K562 (cell line): ENCODE results near the gene MAPKAPK2. TPM values are rescaled to one million over a fixed set of nuclear protein-coding genes. Genes with fewer than 3 reads are reported as not detected.

Experiments used
- ATAC-seq: fragments of 200-7000 bp; cut with Tn5 transposase; 3 replicates; pipeline ENCODE4 v1.9.1; 2020; ENCODE audit warnings: moderate library complexity
- BruUV-seq: library from RNA; stranded (reverse); fragments of 400-500 nt; replicated peaks from 2 replicates; lab custom pipeline; 2021; lab: Mats Ljungman, UMichigan
- CTCF ChIA-PET: fragments of 300-600 bp; formaldehyde crosslinking; extraction: SDS; loops from one replicate; lab custom pipeline; 2021; ENCODE audit warnings: low intra/inter-chr PET ratio; lab: Yijun Ruan, JAX
- POLR2A ChIA-PET: fragments of 300-600, 350-650 bp; sonication (Branson Sonifier 250); formaldehyde crosslinking; extraction: SDS; loops from one replicate; lab custom pipeline; 2021; ENCODE audit warnings: antibody characterized with exemption, inconsistent platforms; lab: Yijun Ruan, JAX
- DNase-seq, 4 experiments: peaks; one replicate each; pipeline versions ENCODE4 v3.0.0 to v3.0.0-alpha.2; 2011 to 2018; ENCODE audit warnings: low spot score in 3 of 4, mixed read lengths in 3 of 4; ENCODE audit errors: extremely low read depth in 1 of 4
- FAIRE-seq: peaks from 2 replicates; lab custom pipeline; 2011; peaks lifted over from hg19 to GRCh38; lab: Jason Lieb, UNC
- H2AFZ ChIP-seq: 2 replicates; pipeline ENCODE4 v1.6.0; 2011; ENCODE audit warnings: low read depth, low read length, control low read depth, inconsistent platforms
- H3K27ac ChIP-seq: fragments of 200-600 bp; 3 replicates; pipeline ENCODE4 v1.8.0; 2011; ENCODE audit warnings: low read depth, mild to moderate bottlenecking, control low read depth, inconsistent platforms, low read length, moderate library complexity, mixed read lengths; ENCODE audit errors: extremely low read depth
- H3K27me3 ChIP-seq, 2 experiments: fragments of 300-600 bp in 1 of 2; 2 replicates in 1 of 2; 3 replicates in 1 of 2; pipeline versions ENCODE4 v1.6.0 to v1.8.0; 2011; ENCODE audit warnings: inconsistent platforms in 2 of 2, low read length in 2 of 2, mild to moderate bottlenecking in 1 of 2, mixed read lengths in 1 of 2, moderate library complexity in 1 of 2; ENCODE audit not compliant: control insufficient read depth in 2 of 2, insufficient read depth in 2 of 2
- H3K36me3 ChIP-seq: fragments of 300-600 bp; 3 replicates; pipeline ENCODE4 v1.8.0; 2011; ENCODE audit warnings: mild to moderate bottlenecking, low read length, inconsistent platforms; ENCODE audit not compliant: control insufficient read depth, insufficient read depth
- H3K4me1 ChIP-seq, 2 experiments: fragments of 200-600 bp in 1 of 2; replicated peaks in 1 of 2; 2 replicates in 1 of 2; 3 replicates in 1 of 2; pipeline versions ENCODE4 v1.5.1 to v1.8.0; 2011; ENCODE audit warnings: inconsistent platforms in 2 of 2, low read length in 2 of 2, mild to moderate bottlenecking in 1 of 2, mixed read lengths in 1 of 2, moderate library complexity in 1 of 2; ENCODE audit not compliant: control insufficient read depth in 2 of 2, insufficient read depth in 2 of 2
- H3K4me2 ChIP-seq: 2 replicates; pipeline ENCODE4 v1.6.1; 2011; ENCODE audit warnings: low read length, control low read depth, inconsistent platforms, mixed read lengths; ENCODE audit not compliant: insufficient read depth
- H3K4me3 ChIP-seq: fragments of 200-600 bp; sonication (generic), shearing (Covaris generic); 2 replicates; pipeline ENCODE4 v1.5.1; 2016; ENCODE audit warnings: control low read depth, inconsistent platforms
- H3K79me2 ChIP-seq: fragments of 200-600 bp; 3 replicates; pipeline ENCODE4 v1.8.0; 2011; ENCODE audit warnings: low read length, inconsistent platforms; ENCODE audit not compliant: control insufficient read depth, insufficient read depth
- H3K9ac ChIP-seq, 2 experiments: 2 replicates each; pipeline versions ENCODE4 v1.6.0 to v1.6.1; 2011; ENCODE audit warnings: low read depth in 2 of 2, low read length in 2 of 2, control low read depth in 1 of 2, inconsistent platforms in 1 of 2, mild to moderate bottlenecking in 1 of 2, mixed read lengths in 1 of 2; ENCODE audit not compliant: insufficient read depth in 1 of 2
- H3K9me1 ChIP-seq: one replicate; pipeline ENCODE4 v1.6.0; 2011; ENCODE audit warnings: inconsistent platforms, mild to moderate bottlenecking, low read length, moderate library complexity; ENCODE audit not compliant: control insufficient read depth, insufficient read depth
- H3K9me3 ChIP-seq: replicated peaks from 2 replicates; pipeline ENCODE4 v1.5.1; 2011; ENCODE audit warnings: low read depth, low read length, inconsistent platforms; ENCODE audit not compliant: control insufficient read depth, insufficient read depth
- H4K20me1 ChIP-seq: replicated peaks from 2 replicates; pipeline ENCODE4 v1.6.1; 2011; ENCODE audit warnings: low read length, inconsistent platforms, mixed read lengths; ENCODE audit not compliant: control insufficient read depth, insufficient read depth
- GTF2E2 ChIP-seq: fragments of 200-800 bp; sonication (Bioruptor generic); IDR thresholded peaks from 2 replicates; pipeline ENCODE4 v1.6.1; 2016; ENCODE audit warnings: missing genetic modification characterization, missing compliant biosample characterization
- HDAC3 ChIP-seq: fragments of 450-650 bp; IDR thresholded peaks from 2 replicates; pipeline ENCODE4 v1.6.1; 2018; ENCODE audit warnings: borderline replicate concordance, mild to moderate bottlenecking, moderate library complexity; ENCODE audit not compliant: partially characterized antibody
- HDAC6 ChIP-seq: IDR thresholded peaks from 2 replicates; pipeline ENCODE4 v1.6.1; 2012; ENCODE audit warnings: low read depth, mild to moderate bottlenecking, control low read depth, inconsistent platforms, low read length, moderate library complexity
- HNRNPLL ChIP-seq: fragments of 200-400 bp; formaldehyde crosslinking; IDR thresholded peaks from 2 replicates; pipeline ENCODE4 v1.6.1; 2017; ENCODE audit warnings: low read length, low read depth, mild to moderate bottlenecking; ENCODE audit not compliant: poor library complexity, severe bottlenecking
- KAT8 ChIP-seq: fragments of 450-650 bp; IDR thresholded peaks from 2 replicates; pipeline ENCODE4 v1.6.1; 2016; ENCODE audit warnings: low read depth, mild to moderate bottlenecking
- RERE ChIP-seq: sonication (generic); formaldehyde crosslinking; IDR thresholded peaks from 2 replicates; pipeline ENCODE4 v1.8.0; 2023; ENCODE audit warnings: missing genetic modification reagents, mild to moderate bottlenecking, borderline replicate concordance
- TAF1 ChIP-seq: IDR thresholded peaks from 2 replicates; pipeline ENCODE4 v1.6.1; 2011; ENCODE audit warnings: mild to moderate bottlenecking, low read length, moderate library complexity; ENCODE audit not compliant: insufficient read depth, control insufficient read depth, severe bottlenecking; ENCODE audit errors: extremely low read depth
- XRCC4 ChIP-seq: IDR thresholded peaks from one replicate; pipeline ENCODE4 v1.6.1; 2011; ENCODE audit not compliant: insufficient read depth, insufficient read length; ENCODE audit errors: extremely low read depth
- WGBS: fragments of 100-300 bp; shearing (Covaris generic); methylation state at CpG from one replicate; pipeline ENCODE4 v1.1.6; 2016; ENCODE audit warnings: low coverage, mixed read lengths; ENCODE audit not compliant: insufficient coverage; ENCODE audit errors: missing lambda C conversion rate; 5-methylcytosine and 5-hydroxymethylcytosine counted together
- in situ Hi-C: fragments of 300-500 bp; cut with MboI; formaldehyde crosslinking; loops from 4 replicates; pipeline ENCODE4 v1.15.0; 2018; ENCODE audit warnings: inconsistent platforms, mixed read lengths
- intact Hi-C: fragments of 100-400 bp; cut with micrococcal nuclease; formaldehyde crosslinking; loops from 2 replicates; pipeline ENCODE4 v1.14.2; 2022
- polyA plus RNA-seq, 8 experiments: library from polyadenylated mRNA; depleted of rRNA in 4 of 8; stranded (reverse) in 5 of 8; unstranded in 3 of 8; fragments of >200 nt; fragmentation: Nextera tagmentation in 2 of 8; fragmentation: Illumina TruSeq in 1 of 8; extraction: Ambion mirVana in 2 of 8; extraction: Trizol in 1 of 8; gene quantifications; 2 replicates each; pipeline versions ENCODE4 v1.2.1 to v1.2.3, GENCODE V29; 2011 to 2014; ENCODE audit warnings: inconsistent platforms in 1 of 8, missing spikeins in 1 of 8
- total RNA-seq, 7 experiments: library from RNA; depleted of rRNA in 6 of 7; stranded (reverse); fragments of >200 nt in 6 of 7; fragmentation: Illumina TruSeq in 2 of 7; extraction: Trizol in 2 of 7; gene quantifications; 2 replicates each; pipeline versions ENCODE4 v1.2.1 to v1.2.3, GENCODE V29; 2011 to 2021; ENCODE audit warnings: low replicate concordance in 1 of 7

MAPKAPK2 gene
- total and polyA plus RNA-seq, 9 of the 15 experiments (the other 6 are each of a cell fraction or from before 2014, with no cell fraction given): 0.63 to 94.2 (median 52.1) TPM

- CTCF ChIA-PET: no interaction called here
- Histone ChIP-seq H3K9me1 (no peaks in the 10 kb centered on the region), H4K20me1 (no peaks in the 10 kb centered on the region), H3K4me3 (no peak overlapping the region), H3K4me2 (no peak overlapping the region), H3K9me3 (no peaks in the 10 kb centered on the region), H3K4me1 (no peaks in the 10 kb centered on the region), H2AFZ (no peak overlapping the region), H3K79me2 (no peaks in the 10 kb centered on the region), H3K27me3 (peaks cover 24 to 26% of the 10 kb centered on the region in 2 experiments)
- ATAC-seq (no peak), DNase-seq (no peak)
- intact Hi-C loops: no loop called here
- BruUV-seq: no TSS peak
- WGBS: 2% methylated on average over 13 of the region's 13 CpGs
- TF ChIP-seq GTF2E2 (tag) (no peak), KAT8 (no peak), RERE (CRISPR knock-in tag) (no peak), HDAC3 (no peak), HDAC6 (no peak), TAF1 (no peak), HNRNPLL (no peak), XRCC4 (no peak)
- TF ChIP-seq, all 486 proteins: peak for 0
- FAIRE-seq: no peak
- in situ Hi-C loops: no loop called here
- Histone ChIP-seq H3K27ac (no peak overlapping the region), H3K36me3 (no peaks in the 10 kb centered on the region), H3K9ac (no peak overlapping the region)
- POLR2A ChIA-PET: interaction anchor here (0.7 kb wide), 1 partner anchor 13 kb away, joined by 3 read pairs; no protein-coding TSS in a partner anchor
These were observed 73.0 kb downstream of the MAPKAPK2 start for GRCh38 chr1:206757524-206758266.
